Osteoblast (primary cell): ENCODE data around the gene COTL1. TPM values are rescaled to one million over a fixed set of nuclear protein-coding genes. Genes with fewer than 3 reads are reported as not detected.
A peak's percentile ranks its signal among the peaks of the same experiment; 100 is the strongest.

Experiments used
- DNase-seq: peaks from one replicate; pipeline ENCODE4 v3.0.0; 2011; ENCODE audit warnings: low spot score, mixed read lengths; ENCODE audit not compliant: insufficient read length; ENCODE audit errors: missing footprints
- H2AFZ ChIP-seq: 2 replicates; pipeline ENCODE4 v1.6.0; 2011; ENCODE audit warnings: mild to moderate bottlenecking, low read length
- H3K27ac ChIP-seq: 2 replicates; pipeline ENCODE4 v1.5.1; 2011; ENCODE audit warnings: mild to moderate bottlenecking, low read depth, low read length, moderate library complexity
- H3K27me3 ChIP-seq: 2 replicates; pipeline ENCODE4 v1.6.0; 2012; ENCODE audit warnings: mild to moderate bottlenecking, control low read depth, inconsistent platforms, low read length, moderate library complexity; ENCODE audit not compliant: insufficient read depth
- H3K36me3 ChIP-seq: 2 replicates; pipeline ENCODE4 v1.5.1; 2011; ENCODE audit warnings: mild to moderate bottlenecking, low read length, control low read depth, moderate library complexity; ENCODE audit not compliant: insufficient read depth
- H3K4me1 ChIP-seq: 2 replicates; pipeline ENCODE4 v1.5.1; 2011; ENCODE audit warnings: mild to moderate bottlenecking, low read length, control low read depth, moderate library complexity; ENCODE audit not compliant: insufficient read depth
- H3K4me2 ChIP-seq: 2 replicates; pipeline ENCODE4 v1.6.0; 2011; ENCODE audit warnings: mild to moderate bottlenecking, low read length; ENCODE audit not compliant: insufficient read depth
- H3K4me3 ChIP-seq: fragments of 200-600 bp; sonication (generic); 3 replicates; pipeline ENCODE4 v1.5.1; 2012; ENCODE audit warnings: mild to moderate bottlenecking, low read length, inconsistent platforms; ENCODE audit not compliant: insufficient read depth
- H3K79me2 ChIP-seq: 2 replicates; pipeline ENCODE4 v1.6.0; 2012; ENCODE audit warnings: mild to moderate bottlenecking, low read length, control low read depth, inconsistent platforms; ENCODE audit not compliant: insufficient read depth
- H3K9me3 ChIP-seq: 2 replicates; pipeline ENCODE4 v1.5.1; 2011; ENCODE audit warnings: low read depth, low read length, control low read depth
- H4K20me1 ChIP-seq: 2 replicates; pipeline ENCODE4 v1.6.0; 2012; ENCODE audit warnings: mild to moderate bottlenecking, low read length, control low read depth; ENCODE audit not compliant: insufficient read depth
- CTCF ChIP-seq: IDR thresholded peaks from 2 replicates; pipeline ENCODE4 v1.5.1; 2011; ENCODE audit warnings: mild to moderate bottlenecking, low read depth, low read length, moderate library complexity; ENCODE audit errors: extremely low read depth
- total RNA-seq: library from RNA; depleted of rRNA; stranded (reverse); fragments of >200 nt; gene quantifications from 2 replicates; pipeline ENCODE4 v1.2.3, GENCODE V29; 2012

COTL1 gene
- total RNA-seq, 1 donor = 145 TPM

DNA sequence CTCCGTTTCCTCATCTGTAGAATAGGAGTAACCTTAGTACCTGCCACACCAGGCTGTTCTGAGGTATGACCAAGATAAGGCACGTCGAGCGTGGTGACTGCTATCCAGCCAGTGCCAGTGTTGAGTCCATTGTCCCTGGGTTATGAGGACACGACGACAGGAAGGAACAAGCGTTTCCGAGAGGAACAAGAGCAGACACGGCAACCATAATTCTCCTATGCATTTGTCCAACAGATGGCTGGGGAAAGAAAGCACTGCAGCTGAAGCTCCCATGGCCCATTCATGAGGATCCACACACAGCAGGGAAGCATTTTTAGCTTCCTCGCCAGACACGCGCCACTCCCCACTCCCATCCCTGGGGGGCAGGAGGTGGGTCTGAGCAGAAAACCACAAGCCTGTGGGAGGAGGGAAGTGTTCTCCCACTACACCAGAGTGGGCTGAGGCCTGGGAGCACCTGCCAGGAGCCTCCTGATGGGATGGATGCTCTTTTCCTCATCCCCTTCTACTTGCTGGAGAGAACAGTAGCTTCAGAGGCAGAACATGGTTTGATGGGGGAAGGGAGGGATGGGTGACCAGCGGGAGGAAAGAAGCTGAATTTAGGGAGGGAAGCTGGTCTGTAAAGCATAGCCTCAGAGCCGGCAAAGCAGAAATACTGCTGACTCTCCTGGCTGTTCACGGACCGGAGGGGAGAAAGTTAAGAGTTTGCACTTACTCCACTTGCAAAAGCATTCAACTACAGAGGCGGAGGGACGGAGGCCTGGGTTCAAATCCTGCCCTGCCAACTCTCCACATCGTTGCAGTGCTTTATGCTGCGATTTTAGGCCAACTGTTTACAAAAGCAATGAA lies 2.7 kb downstream of the COTL1 start:
- H3K27me3 ChIP-seq = no peaks in the 10 kb centered on the region
- H3K4me3 ChIP-seq = peak overlapping the region; percentile 96
- no peaks in the 10 kb centered on the region for H3K9me3 ChIP-seq
- H4K20me1 ChIP-seq = peaks cover 64% of the 10 kb centered on the region
- H2AFZ ChIP-seq = no peak overlapping the region
- H3K36me3 ChIP-seq = peaks cover 32% of the 10 kb centered on the region
- H3K79me2 ChIP-seq = peaks cover 76% of the 10 kb centered on the region
- DNase-seq = no peak
- no peak for TF ChIP-seq CTCF
- H3K27ac ChIP-seq = peak overlapping the region; percentile 10
- peak overlapping the region; percentile 97 for H3K4me2 ChIP-seq
- peaks cover 50% of the 10 kb centered on the region for H3K4me1 ChIP-seq

GRCh38 chr16:84614623-84614967 lies 3.3 kb downstream of the COTL1 start:
- no peak overlapping the region for H2AFZ ChIP-seq
- TF ChIP-seq CTCF = no peak
- H3K27me3 ChIP-seq = no peaks in the 10 kb centered on the region
- DNase-seq = no peak
- peak overlapping the region; percentile 10 for H3K27ac ChIP-seq
- H4K20me1 ChIP-seq = peaks cover 69% of the 10 kb centered on the region
- H3K4me1 ChIP-seq = peaks cover 50% of the 10 kb centered on the region
- H3K79me2 ChIP-seq = peaks cover 82% of the 10 kb centered on the region
- no peak overlapping the region for H3K4me3 ChIP-seq
- no peaks in the 10 kb centered on the region for H3K9me3 ChIP-seq
- H3K36me3 ChIP-seq = peaks cover 36% of the 10 kb centered on the region
- H3K4me2 ChIP-seq = peak overlapping the region; percentile 97

DNA sequence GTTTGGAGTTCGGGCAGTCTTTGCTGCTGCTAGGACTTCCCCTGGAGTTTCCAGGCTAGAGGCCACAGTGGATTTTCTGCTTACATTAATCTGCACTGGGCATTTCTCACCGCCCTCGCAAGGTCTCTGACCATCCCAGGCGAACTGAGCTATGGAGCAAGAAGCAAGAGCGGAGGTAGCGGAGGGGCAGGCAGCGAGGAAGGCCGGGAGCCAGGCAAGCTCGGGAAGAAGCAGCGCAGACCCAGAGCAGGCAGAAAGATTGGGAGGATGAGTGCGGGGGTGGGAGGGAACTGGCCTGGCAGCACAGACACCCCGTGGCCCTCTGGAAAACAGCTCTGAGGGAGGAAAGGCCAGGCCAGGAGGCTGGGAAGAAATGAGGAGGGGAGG lies 3.8 kb downstream of the COTL1 start:
- no peak for TF ChIP-seq CTCF
- H3K4me1 ChIP-seq = peaks cover 45% of the 10 kb centered on the region
- peak overlapping the region; percentile 16 for H3K4me2 ChIP-seq
- no peak overlapping the region for H3K4me3 ChIP-seq
- peaks cover 73% of the 10 kb centered on the region for H4K20me1 ChIP-seq
- H3K27ac ChIP-seq = no peak overlapping the region
- peaks cover 41% of the 10 kb centered on the region for H3K36me3 ChIP-seq
- H3K27me3 ChIP-seq = no peaks in the 10 kb centered on the region
- DNase-seq = no peak
- H3K79me2 ChIP-seq = peaks cover 88% of the 10 kb centered on the region
- H3K9me3 ChIP-seq = no peaks in the 10 kb centered on the region
- no peak overlapping the region for H2AFZ ChIP-seq

- H2AFZ ChIP-seq = no peak overlapping the region
- H3K79me2 ChIP-seq = peaks cover 93% of the 10 kb centered on the region
- H3K4me3 ChIP-seq = no peak overlapping the region
- peaks cover 44% of the 10 kb centered on the region for H3K36me3 ChIP-seq
- TF ChIP-seq CTCF = no peak
- no peak overlapping the region for H3K4me2 ChIP-seq
- no peak for DNase-seq
- H3K27me3 ChIP-seq = no peaks in the 10 kb centered on the region
- H3K9me3 ChIP-seq = no peaks in the 10 kb centered on the region
- no peak overlapping the region for H3K27ac ChIP-seq
- peaks cover 79% of the 10 kb centered on the region for H4K20me1 ChIP-seq
- H3K4me1 ChIP-seq = peaks cover 40% of the 10 kb centered on the region
Observed at GRCh38 chr16:84613408-84614072, 4.3 kb downstream of the COTL1 start.
